Measurements from ENCODE around the gene EAF2. TPM values are rescaled to one million over a fixed set of nuclear protein-coding genes. Genes with fewer than 3 reads are reported as not detected.

Gene EAF2
- total and polyA plus RNA-seq, 12 donors: 1.4 to 13.9 (median 5.8) TPM

GRCh38 chr3:121924734-121925133 lies 89.7 kb downstream of the EAF2 start:
- no peaks in the 10 kb centered on the region for H3K9me3 ChIP-seq (replicated peaks in 1 of 3)
- no peaks in the 10 kb centered on the region for H3K4me1 ChIP-seq (replicated peaks in 1 of 2)
- no peak overlapping the region for H3K4me3 ChIP-seq
- H3K27ac ChIP-seq: no peak overlapping the region
- WGBS, 4 donors: 91 to 96% (median 92%) methylated on average over 3 of the region's 3 CpGs
- TF ChIP-seq POLR2A (IDR thresholded peaks at IDR 0.05) (no peak), CTCF (IDR thresholded peaks at IDR 0.05) (no peak)
- DNase-seq: no peak
- H3K36me3 ChIP-seq (replicated peaks in 1 of 2): no peaks in the 10 kb centered on the region
- intact Hi-C loops (cut with DNase I): no loop called here
- H3K27me3 ChIP-seq: no peaks in the 10 kb centered on the region

- H3K9me3 ChIP-seq (replicated peaks in 1 of 3): no peaks in the 10 kb centered on the region
- intact Hi-C loops (cut with DNase I): no loop called here
- DNase-seq: no peak
- no peak overlapping the region for H3K4me3 ChIP-seq
- H3K4me1 ChIP-seq (replicated peaks in 1 of 2): no peaks in the 10 kb centered on the region
- TF ChIP-seq CTCF (IDR thresholded peaks at IDR 0.05) (no peak), POLR2A (IDR thresholded peaks at IDR 0.05) (no peak)
- no peaks in the 10 kb centered on the region for H3K36me3 ChIP-seq (replicated peaks in 1 of 2)
- no peaks in the 10 kb centered on the region for H3K27me3 ChIP-seq
- 57 to 100% (median 95%) methylated on average over 1 of the region's 1 CpG for WGBS, 4 donors
- no peak overlapping the region for H3K27ac ChIP-seq
Observed at GRCh38 chr3:121926380-121926779, 91.4 kb downstream of the EAF2 start.

Other genes starting within 250 kb of the EAF2 start
- under 1 TPM in 4 of 9 donors, not detected in 5; 0.04 to 1.00 (median 0.09) TPM for gene FBXO40, start 241.8 kb upstream of the EAF2 start, total RNA-seq
- under 1 TPM; under 0.01 to 0.26 (median 0.08) TPM for gene FBXO40, start 241.8 kb upstream of the EAF2 start, polyA plus RNA-seq
- gene HCLS1, start 174.3 kb upstream of the EAF2 start, total RNA-seq: 100 to 1,000 TPM in 1 of 9 donors, 10 to 100 TPM in 7, 1 to 10 TPM in 1; 4.5 to 101 (median 65.6) TPM
- gene HCLS1, start 174.3 kb upstream of the EAF2 start, polyA plus RNA-seq: 10 to 100 TPM; 23.4 to 45.8 (median 39.9) TPM
- 100 to 1,000 TPM in 1 of 9 donors, 10 to 100 TPM in 8; 60.9 to 118 (median 76.8) TPM for gene GOLGB1, start 85.5 kb upstream of the EAF2 start, total RNA-seq
- 10 to 100 TPM; 31.6 to 60.9 (median 38.5) TPM for gene GOLGB1, start 85.5 kb upstream of the EAF2 start, polyA plus RNA-seq
- gene IQCB1, start 149 bp upstream of the EAF2 start, total RNA-seq: 10 to 100 TPM in 4 of 9 donors, 1 to 10 TPM in 5; 6.5 to 22.9 (median 9.8) TPM
- gene IQCB1, start 149 bp upstream of the EAF2 start, polyA plus RNA-seq: 10 to 100 TPM; 11.9 to 13.9 (median 13.3) TPM
- 1 to 10 TPM; 1.4 to 4.0 (median 2.4) TPM for gene SLC15A2, start 59.2 kb downstream of the EAF2 start, total RNA-seq
- 1 to 10 TPM in 2 of 3 donors, under 1 TPM in 1; 0.51 to 2.1 (median 1.2) TPM for gene SLC15A2, start 59.2 kb downstream of the EAF2 start, polyA plus RNA-seq
- 1 to 10 TPM in 6 of 9 donors, under 1 TPM in 2, not detected in 1; 0.44 to 5.6 (median 2.6) TPM for gene ILDR1, start 187.0 kb downstream of the EAF2 start, total RNA-seq
- under 1 TPM; 0.32 to 0.62 (median 0.34) TPM for gene ILDR1, start 187.0 kb downstream of the EAF2 start, polyA plus RNA-seq
- gene CD86, start 220.2 kb downstream of the EAF2 start, total RNA-seq: 10 to 100 TPM in 5 of 9 donors, 1 to 10 TPM in 4; 2.1 to 23.3 (median 12.9) TPM
- 1 to 10 TPM; 4.5 to 5.3 (median 5.1) TPM for gene CD86, start 220.2 kb downstream of the EAF2 start, polyA plus RNA-seq

Measured in adrenal gland (tissue), 12 donors.